ENCODE results near the gene NRBF2.
"Not testable (repeated sequence)": the region's sequence is repeated elsewhere in the genome, so short reads cannot be mapped to it uniquely, and the experiment has no call there.

NRBF2 gene

DNA sequence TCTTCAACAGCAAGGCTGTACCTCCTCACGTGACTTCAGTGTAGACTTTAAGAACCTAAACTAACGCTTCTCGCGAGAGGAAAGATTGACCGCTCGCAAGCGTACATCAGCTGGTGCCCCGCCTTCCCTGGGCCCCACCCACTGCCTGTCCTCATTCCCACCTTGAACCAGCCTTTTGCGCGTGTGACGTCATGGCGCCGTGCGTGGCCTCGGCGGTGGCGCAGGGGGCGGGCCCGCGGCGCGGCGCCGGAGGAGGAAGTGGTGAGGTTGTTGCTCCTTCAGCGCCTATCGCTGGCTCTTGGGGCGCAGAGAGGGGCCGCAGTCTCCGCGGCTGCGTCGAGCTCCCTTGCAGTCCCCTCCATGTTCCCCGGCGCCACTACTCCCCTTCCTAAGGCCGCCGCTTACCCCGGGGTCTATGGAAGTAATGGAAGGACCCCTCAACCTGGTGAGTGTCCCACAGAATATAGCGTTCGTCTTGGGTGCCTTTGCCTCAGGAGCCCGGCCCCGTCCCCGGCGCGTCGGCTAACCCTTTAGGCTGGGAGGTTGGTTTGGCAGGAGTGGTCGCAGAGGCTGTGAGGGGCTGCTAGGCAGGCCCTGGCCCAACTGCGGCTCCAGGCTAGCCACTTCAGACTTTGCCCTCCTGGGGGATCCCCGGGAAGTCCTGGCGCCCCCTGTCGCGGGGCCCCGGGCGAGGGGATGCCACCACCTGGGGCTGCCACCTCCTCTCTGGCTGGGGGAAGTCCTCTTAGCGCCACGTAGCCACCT is at the start of gene NRBF2:
TSS of gene NRBF2 (plus strand) at position 273 of the 765 bp plus-strand sequence. CDS start at position 416, 143 bp downstream.
- peak; percentile 99 for DNase-seq (ENCODE audit: low read depth)
- TF ChIP-seq, protein P1, sequence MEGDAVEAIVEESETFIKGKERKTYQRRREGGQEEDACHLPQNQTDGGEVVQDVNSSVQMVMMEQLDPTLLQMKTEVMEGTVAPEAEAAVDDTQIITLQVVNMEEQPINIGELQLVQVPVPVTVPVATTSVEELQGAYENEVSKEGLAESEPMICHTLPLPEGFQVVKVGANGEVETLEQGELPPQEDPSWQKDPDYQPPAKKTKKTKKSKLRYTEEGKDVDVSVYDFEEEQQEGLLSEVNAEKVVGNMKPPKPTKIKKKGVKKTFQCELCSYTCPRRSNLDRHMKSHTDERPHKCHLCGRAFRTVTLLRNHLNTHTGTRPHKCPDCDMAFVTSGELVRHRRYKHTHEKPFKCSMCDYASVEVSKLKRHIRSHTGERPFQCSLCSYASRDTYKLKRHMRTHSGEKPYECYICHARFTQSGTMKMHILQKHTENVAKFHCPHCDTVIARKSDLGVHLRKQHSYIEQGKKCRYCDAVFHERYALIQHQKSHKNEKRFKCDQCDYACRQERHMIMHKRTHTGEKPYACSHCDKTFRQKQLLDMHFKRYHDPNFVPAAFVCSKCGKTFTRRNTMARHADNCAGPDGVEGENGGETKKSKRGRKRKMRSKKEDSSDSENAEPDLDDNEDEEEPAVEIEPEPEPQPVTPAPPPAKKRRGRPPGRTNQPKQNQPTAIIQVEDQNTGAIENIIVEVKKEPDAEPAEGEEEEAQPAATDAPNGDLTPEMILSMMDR (IDR thresholded peaks at IDR 0.05; ENCODE audit: insufficient read depth, low read depth, low read length, missing control alignments): no peak
- H3K4me3 ChIP-seq (ENCODE audit: low read depth, low read length): peak within 1 kb of the TSS; percentile 93

DNA sequence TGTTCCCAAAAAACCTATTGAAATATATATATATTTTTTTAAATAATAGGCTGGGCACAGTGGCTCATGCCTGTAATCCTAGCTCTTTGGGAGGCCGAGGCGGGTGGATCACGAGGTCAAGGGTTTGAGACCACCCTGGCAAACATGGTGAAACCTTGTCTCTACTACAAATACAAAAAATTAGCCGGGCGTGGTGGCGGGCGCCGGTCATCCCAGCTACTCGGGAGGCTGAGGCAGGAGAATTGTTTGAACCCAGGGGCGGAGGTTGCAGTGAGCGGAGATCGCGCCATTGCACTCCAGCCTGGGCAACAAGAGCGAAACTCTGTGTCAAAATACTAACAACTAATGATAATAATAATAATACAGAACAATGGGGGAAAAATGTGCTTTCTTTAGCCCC is 49.7 kb upstream of the NRBF2 start:
- H3K4me3 ChIP-seq (ENCODE audit: low read depth, low read length); DNase-seq (ENCODE audit: low read depth): not testable (repeated sequence)

DNA sequence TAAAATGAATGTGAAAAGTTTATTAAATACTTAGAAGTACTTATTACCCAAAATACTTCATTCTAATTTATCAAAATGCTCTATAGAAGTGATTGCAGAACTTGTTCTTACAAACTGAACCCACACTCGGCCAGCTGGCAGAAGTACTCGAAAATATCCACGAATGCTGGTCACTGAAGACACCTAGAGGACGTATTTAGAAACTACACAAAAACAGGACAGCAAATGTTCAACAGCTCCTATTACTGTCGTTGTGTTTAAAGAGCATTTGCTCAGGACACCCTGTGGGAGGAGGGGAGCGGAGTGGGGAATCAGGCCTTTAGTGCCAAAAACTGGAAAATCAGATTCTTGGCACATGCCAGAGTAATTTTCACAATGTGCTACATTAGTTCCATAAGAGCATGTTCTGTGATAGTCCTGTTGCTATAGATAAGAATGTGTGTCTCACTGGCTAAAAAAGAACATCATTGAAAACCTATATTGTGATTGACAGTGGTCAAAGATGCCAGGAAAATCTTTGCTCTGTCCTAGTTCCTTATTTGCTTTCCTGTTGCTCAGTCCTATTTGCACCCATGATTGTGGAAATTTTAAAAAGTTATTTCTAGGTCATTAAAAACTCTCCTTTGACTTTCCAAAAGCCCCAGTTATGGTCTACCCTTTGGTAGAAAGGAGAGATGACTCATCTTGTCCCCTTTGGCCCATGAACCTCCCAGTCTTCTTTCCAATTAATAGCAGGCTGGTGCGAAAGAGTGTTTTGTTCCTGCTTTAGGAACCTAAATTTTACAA is 49.0 kb upstream of the NRBF2 start:
- peak; percentile 82 for DNase-seq (ENCODE audit: low read depth)
- TF ChIP-seq, protein P1 (IDR thresholded peaks at IDR 0.05; ENCODE audit: insufficient read depth, low read depth, low read length, missing control alignments): peak; percentile 62
- H3K4me3 ChIP-seq (ENCODE audit: low read depth, low read length): no peak overlapping the region

DNA sequence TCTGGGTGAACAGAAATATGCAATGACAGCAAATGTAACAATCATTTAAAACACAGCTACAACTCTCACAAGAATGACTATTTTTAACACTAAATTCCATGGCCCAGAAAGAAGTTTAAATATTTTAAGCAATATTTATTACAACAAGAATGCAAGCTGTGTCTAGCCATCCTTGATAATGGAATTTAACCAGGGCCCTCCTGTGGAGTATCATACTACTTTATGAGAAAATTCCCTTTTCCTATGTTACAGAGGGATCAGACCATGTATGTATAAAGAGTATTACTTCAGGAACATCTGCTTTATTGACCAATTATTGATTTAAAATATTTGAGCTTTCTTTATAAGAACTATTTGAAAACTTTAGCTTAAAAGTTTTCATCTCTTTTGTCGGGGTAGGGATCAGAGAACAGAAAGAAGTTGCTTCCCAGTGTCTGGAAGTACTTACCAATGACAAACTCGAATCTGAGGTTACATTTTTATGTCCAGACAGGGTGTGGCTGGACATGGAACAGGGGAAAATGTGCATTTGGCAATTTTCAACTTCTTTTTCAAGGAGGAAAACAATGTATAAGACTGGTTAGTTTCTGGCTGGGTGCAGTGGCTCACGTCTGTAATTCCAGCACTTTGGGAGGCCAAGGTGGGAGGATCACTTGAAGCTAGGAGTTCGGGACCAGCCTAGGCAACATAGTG is 48.3 kb upstream of the NRBF2 start:
- H3K4me3 ChIP-seq (ENCODE audit: low read depth, low read length): no peak overlapping the region
- no peak for DNase-seq (ENCODE audit: low read depth)
- TF ChIP-seq, protein P1 (IDR thresholded peaks at IDR 0.05; ENCODE audit: insufficient read depth, low read depth, low read length, missing control alignments): no peak

DNA sequence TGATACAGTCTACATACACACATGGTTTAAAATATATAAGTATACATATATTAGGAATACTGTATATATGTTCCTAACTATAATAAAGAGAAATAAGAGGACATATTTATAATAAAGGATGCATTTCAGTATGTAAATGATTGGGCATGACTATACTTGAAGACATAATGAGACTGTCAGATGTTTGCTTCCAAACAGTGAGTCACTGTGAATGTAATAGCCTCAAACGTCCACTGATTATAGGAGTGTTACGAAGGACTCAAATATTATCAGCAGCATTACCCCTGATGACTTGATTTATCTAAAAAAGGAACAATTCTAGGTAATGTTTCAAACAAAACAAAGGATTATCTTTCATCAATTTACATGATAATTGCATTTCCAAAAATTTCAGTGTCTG is 39.9 kb upstream of the NRBF2 start:
- DNase-seq (ENCODE audit: low read depth): no peak
- TF ChIP-seq, protein P1 (IDR thresholded peaks at IDR 0.05; ENCODE audit: insufficient read depth, low read depth, low read length, missing control alignments): no peak
- no peak overlapping the region for H3K4me3 ChIP-seq (ENCODE audit: low read depth, low read length)

DNA sequence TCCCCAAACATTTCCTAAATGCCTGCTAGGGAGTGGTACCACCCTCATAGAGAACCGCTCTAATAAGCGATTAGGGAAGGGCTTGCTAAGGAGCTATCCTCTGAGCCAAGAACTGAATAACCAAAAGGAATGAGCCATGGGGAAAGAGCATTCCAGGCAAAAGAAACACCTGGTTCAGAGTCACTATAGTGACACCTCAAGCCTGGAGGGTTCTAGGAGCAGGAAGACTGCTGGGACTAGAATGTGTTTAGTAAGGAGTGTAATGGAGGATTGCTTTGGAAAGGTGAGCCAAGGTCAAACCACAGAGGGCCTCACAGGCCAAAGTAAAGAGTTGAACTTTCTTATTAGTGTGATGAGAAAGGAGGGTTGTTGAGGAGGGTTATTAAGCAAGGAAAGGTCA is 38.7 kb upstream of the NRBF2 start:
- TF ChIP-seq, protein P1 (IDR thresholded peaks at IDR 0.05; ENCODE audit: insufficient read depth, low read depth, low read length, missing control alignments): no peak
- no peak for DNase-seq (ENCODE audit: low read depth)
- H3K4me3 ChIP-seq (ENCODE audit: low read depth, low read length): no peak overlapping the region

DNA sequence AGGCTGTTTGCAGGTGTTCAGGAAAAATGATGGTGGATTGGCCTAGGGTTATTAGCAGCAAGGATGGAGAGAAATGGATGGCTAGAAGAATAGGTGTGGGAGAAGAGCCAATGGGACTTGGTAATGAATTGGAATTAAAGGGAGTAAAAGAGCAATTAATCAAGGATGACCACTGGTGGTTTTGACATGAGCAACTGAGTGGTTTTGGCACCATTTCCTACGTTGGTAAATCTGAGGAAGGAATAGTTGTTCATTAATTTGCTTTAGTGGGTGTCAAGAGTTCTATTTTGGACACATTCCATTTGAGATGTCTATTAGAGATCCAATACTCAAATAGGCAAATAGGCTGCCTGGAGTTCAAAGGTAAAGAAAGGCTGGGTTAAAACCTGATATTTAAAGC is 38.2 kb upstream of the NRBF2 start:
- DNase-seq (ENCODE audit: low read depth): no peak
- H3K4me3 ChIP-seq (ENCODE audit: low read depth, low read length): no peak overlapping the region
- TF ChIP-seq, protein P1 (IDR thresholded peaks at IDR 0.05; ENCODE audit: insufficient read depth, low read depth, low read length, missing control alignments): no peak

Data from GM12865 (cell line).